HEK293 (cell line): Measurements from ENCODE around the gene ISG15.
A peak's percentile ranks its signal among the peaks of the same experiment; 100 is the strongest.

Experiments
- CTCF ChIA-PET: fragments of 350-600 bp; formaldehyde crosslinking; extraction: SDS; loops from one replicate; lab custom pipeline; 2021; ENCODE audit warnings: antibody characterized with exemption; lab: Yijun Ruan, JAX
- POLR2A ChIA-PET: fragments of 300-600 bp; formaldehyde crosslinking; extraction: SDS; loops from one replicate; lab custom pipeline; 2020; ENCODE audit warnings: antibody characterized with exemption, inconsistent platforms; lab: Yijun Ruan, JAX
- H3K27ac ChIP-seq: fragments of 200-500 bp; sonication (Bioruptor generic); 2 replicates; pipeline ENCODE4 v1.5.1; 2014; ENCODE audit warnings: low read depth, low read length, control low read depth, inconsistent platforms; ENCODE audit errors: extremely low read depth
- H3K36me3 ChIP-seq, 2 experiments: fragments of 200-500 bp in 1 of 2; sonication (Bioruptor generic) in 1 of 2; 1 replicate in 1 of 2; 2 replicates in 1 of 2; pipeline ENCODE4 v1.5.1; 2014 to 2017; ENCODE audit warnings: inconsistent platforms in 2 of 2, low read length in 2 of 2; ENCODE audit not compliant: control insufficient read depth in 2 of 2, insufficient read depth in 1 of 2
- H3K4me1 ChIP-seq: fragments of 200-500 bp; sonication (Bioruptor generic); 2 replicates; pipeline ENCODE4 v1.5.1; 2014; ENCODE audit warnings: mild to moderate bottlenecking, low read length, inconsistent platforms; ENCODE audit not compliant: control insufficient read depth, insufficient read depth
- H3K4me3 ChIP-seq: 2 replicates; pipeline ENCODE4 v1.5.1; 2011; ENCODE audit warnings: low read depth, mild to moderate bottlenecking, control low read depth, low read length, moderate library complexity
- H3K9me3 ChIP-seq: fragments of 200-500 bp; sonication (Bioruptor generic); 2 replicates; pipeline ENCODE4 v1.5.1; 2014; ENCODE audit warnings: low read depth, low read length, inconsistent platforms; ENCODE audit not compliant: control insufficient read depth, insufficient read depth
- GLI2 ChIP-seq: fragments of 450-650 bp; formaldehyde crosslinking; IDR thresholded peaks from 2 replicates; pipeline ENCODE4; 2017; ENCODE audit warnings: missing biosample characterization, missing genetic modification characterization, low read depth, borderline replicate concordance
- KLF17 ChIP-seq: fragments of 450-650 bp; formaldehyde crosslinking; IDR thresholded peaks from 2 replicates; pipeline ENCODE4 v1.5.1; 2016; ENCODE audit warnings: missing biosample characterization, missing genetic modification characterization
- MEIS1 ChIP-seq: sonication (generic); formaldehyde crosslinking; IDR thresholded peaks from 2 replicates; pipeline ENCODE4 v1.8.1; 2022; ENCODE audit warnings: missing genetic modification reagents, mild to moderate bottlenecking, borderline replicate concordance
- MZF1 ChIP-seq: fragments of 450-650 bp; formaldehyde crosslinking; IDR thresholded peaks from 2 replicates; pipeline ENCODE4 v1.5.1; 2017; ENCODE audit warnings: missing biosample characterization, missing genetic modification characterization, borderline replicate concordance
- ZBTB26 ChIP-seq: fragments of 450-650 bp; formaldehyde crosslinking; optimal IDR thresholded peaks from 2 replicates; pipeline ENCODE3; 2016; ENCODE audit warnings: missing biosample characterization, mild to moderate bottlenecking, missing genetic modification characterization
- ZBTB6 ChIP-seq: fragments of 450-650 bp; formaldehyde crosslinking; IDR thresholded peaks from 2 replicates; pipeline ENCODE4 v1.5.1; 2017; ENCODE audit warnings: missing biosample characterization, missing genetic modification characterization
- ZFHX2 ChIP-seq: fragments of 450-650 bp; formaldehyde crosslinking; conservative IDR thresholded peaks from 2 replicates; pipeline ENCODE4 v1.5.1; 2016; ENCODE audit warnings: missing biosample characterization, missing genetic modification characterization
- ZNF138 ChIP-seq: fragments of 450-650 bp; formaldehyde crosslinking; IDR thresholded peaks from 2 replicates; pipeline ENCODE4 v1.5.1; 2016; ENCODE audit warnings: missing biosample characterization, missing genetic modification characterization, borderline replicate concordance
- ZNF169 ChIP-seq: fragments of 450-650 bp; formaldehyde crosslinking; IDR thresholded peaks from 2 replicates; pipeline ENCODE4 v1.5.1; 2016; ENCODE audit warnings: missing biosample characterization, missing genetic modification characterization
- ZNF280C ChIP-seq: fragments of 450-650 bp; formaldehyde crosslinking; IDR thresholded peaks from 2 replicates; pipeline ENCODE4 v1.5.1; 2016; ENCODE audit warnings: missing biosample characterization, missing genetic modification characterization
- ZNF398 ChIP-seq: fragments of 450-650 bp; formaldehyde crosslinking; IDR thresholded peaks from 2 replicates; pipeline ENCODE4 v1.5.1; 2017; ENCODE audit warnings: missing biosample characterization, missing genetic modification characterization
- ZNF670 ChIP-seq: fragments of 450-650 bp; formaldehyde crosslinking; IDR thresholded peaks from 2 replicates; pipeline ENCODE4 v1.5.1; 2016; ENCODE audit warnings: missing biosample characterization, missing genetic modification characterization, low read depth
- ZNF837 ChIP-seq: fragments of 450-650 bp; formaldehyde crosslinking; IDR thresholded peaks from 2 replicates; pipeline ENCODE4 v1.5.1; 2016; ENCODE audit warnings: missing biosample characterization, missing genetic modification characterization

The ISG15 gene

GRCh38 chr1:1020000-1020404 lies 6.7 kb downstream of the ISG15 start, which contains the start of gene AGRN:
Gene AGRN (plus strand): TSS chr1:1020120. CDS start chr1:1020173, 53 bp downstream.
- peak; percentile 56 for TF ChIP-seq ZBTB26 (tag by site-specific recombination)
- 0 out of 2 replicates have a peak, but pooled peaks have one; percentile 25 for TF ChIP-seq ZBTB6 (tag by site-specific recombination)
- no peak for TF ChIP-seq ZNF280C (tag by site-specific recombination)
- H3K4me1 ChIP-seq = peaks cover 3% of the 10 kb centered on the region; the same call in 1 of the 2 replicates
- H3K4me3 ChIP-seq = peak within 1 kb of the TSS; percentile 71
- ChIA-PET CTCF (interaction anchor here (1.4 to 3.2 kb wide), 4 partner anchors 13 to 44 kb away, joined by 4 to 31 read pairs (median 7); no protein-coding TSS in a partner anchor), POLR2A (interaction anchor here (0.6 to 5.6 kb wide), 6 partner anchors 13 to 98 kb away, joined by 3 to 44 read pairs (median 3); partner anchors contain the start of genes HES4 and PLEKHN1)
- peaks cover 0 to 30% of the 10 kb centered on the region in 2 experiments; a peak in 1 of 3 replicates for H3K36me3 ChIP-seq
- peak within 1 kb of the TSS; percentile 80; the same call in 1 of the 2 replicates for H3K27ac ChIP-seq
- H3K9me3 ChIP-seq = no peaks in the 10 kb centered on the region

- peak overlapping the region; percentile 71 for H3K4me3 ChIP-seq
- peaks cover 0 to 32% of the 10 kb centered on the region in 2 experiments; a peak in 1 of 3 replicates for H3K36me3 ChIP-seq
- ChIA-PET CTCF (interaction anchor here (2.4 kb wide), 1 partner anchor 43 kb away, joined by 8 read pairs; no protein-coding TSS in a partner anchor), POLR2A (interaction anchor here (0.6 to 5.6 kb wide), 4 partner anchors 21 to 98 kb away, joined by 3 to 44 read pairs (median 5); partner anchors contain the start of genes HES4 and PLEKHN1)
- peak; percentile 30; the same call in 1 of the 2 replicates for TF ChIP-seq ZNF398 (tag by site-specific recombination)
- no peak for TF ChIP-seq ZNF670 (tag by site-specific recombination)
- TF ChIP-seq ZBTB26 (tag by site-specific recombination) = peak; percentile 40
- peak; percentile 36; the same call in 1 of the 2 replicates for TF ChIP-seq ZFHX2 (tag by site-specific recombination)
- H3K4me1 ChIP-seq = peaks cover 3% of the 10 kb centered on the region; the same call in 1 of the 2 replicates
- H3K27ac ChIP-seq = peak overlapping the region; percentile 80; the same call in 1 of the 2 replicates
- H3K9me3 ChIP-seq = no peaks in the 10 kb centered on the region
These were observed 7.2 kb downstream of the ISG15 start for GRCh38 chr1:1020415-1021009.

- Histone ChIP-seq H3K4me1 (peaks cover 3% of the 10 kb centered on the region; the same call in 1 of the 2 replicates), H3K36me3 (peaks cover 0 to 35% of the 10 kb centered on the region in 2 experiments; a peak in 1 of 3 replicates), H3K27ac (peak overlapping the region; percentile 58; the same call in 1 of the 2 replicates), H3K4me3 (peak overlapping the region; percentile 71), H3K9me3 (no peaks in the 10 kb centered on the region)
- CTCF ChIA-PET = interaction anchor here (0.7 to 2.4 kb wide), 3 partner anchors 19 to 81 kb away, joined by 4 to 8 read pairs (median 6); no protein-coding TSS in a partner anchor
- POLR2A ChIA-PET = interaction anchor here (0.7 to 5.6 kb wide), 4 partner anchors 19 to 38 kb away, joined by 3 to 44 read pairs (median 9); partner anchors contain the start of gene HES4
- TF ChIP-seq ZNF138 (tag by site-specific recombination) (no peak), ZNF837 (no peak), KLF17 (tag by site-specific recombination) (peak; percentile 85), MEIS1 (no peak), MZF1 (tag by site-specific recombination) (no peak), GLI2 (tag by site-specific recombination) (no peak), ZNF169 (no peak)
These were observed 8.0 kb downstream of the ISG15 start for GRCh38 chr1:1021010-1021919.
